Measurements from ENCODE around the gene CRYL1.

DNA sequence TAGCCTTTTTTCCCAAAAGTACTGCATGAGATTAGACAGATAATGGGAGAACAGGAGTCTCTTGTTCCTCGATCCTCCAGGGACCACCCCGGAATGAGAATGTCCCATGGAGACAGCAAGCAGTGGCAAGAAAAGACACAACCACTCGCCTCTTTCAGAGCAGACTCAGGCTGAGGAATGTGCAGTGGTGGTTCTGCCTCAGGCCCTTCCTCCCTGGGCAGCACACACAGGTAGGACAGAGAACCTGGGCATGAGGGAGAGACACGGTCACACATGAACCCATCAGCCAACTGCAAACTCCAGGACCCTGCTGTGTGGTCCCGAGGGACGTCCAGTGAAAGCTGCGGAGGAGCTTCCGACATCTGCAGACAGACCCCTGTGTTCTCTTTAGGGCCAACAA is 31.0 kb downstream of the CRYL1 start:
- TF ChIP-seq, protein P1, sequence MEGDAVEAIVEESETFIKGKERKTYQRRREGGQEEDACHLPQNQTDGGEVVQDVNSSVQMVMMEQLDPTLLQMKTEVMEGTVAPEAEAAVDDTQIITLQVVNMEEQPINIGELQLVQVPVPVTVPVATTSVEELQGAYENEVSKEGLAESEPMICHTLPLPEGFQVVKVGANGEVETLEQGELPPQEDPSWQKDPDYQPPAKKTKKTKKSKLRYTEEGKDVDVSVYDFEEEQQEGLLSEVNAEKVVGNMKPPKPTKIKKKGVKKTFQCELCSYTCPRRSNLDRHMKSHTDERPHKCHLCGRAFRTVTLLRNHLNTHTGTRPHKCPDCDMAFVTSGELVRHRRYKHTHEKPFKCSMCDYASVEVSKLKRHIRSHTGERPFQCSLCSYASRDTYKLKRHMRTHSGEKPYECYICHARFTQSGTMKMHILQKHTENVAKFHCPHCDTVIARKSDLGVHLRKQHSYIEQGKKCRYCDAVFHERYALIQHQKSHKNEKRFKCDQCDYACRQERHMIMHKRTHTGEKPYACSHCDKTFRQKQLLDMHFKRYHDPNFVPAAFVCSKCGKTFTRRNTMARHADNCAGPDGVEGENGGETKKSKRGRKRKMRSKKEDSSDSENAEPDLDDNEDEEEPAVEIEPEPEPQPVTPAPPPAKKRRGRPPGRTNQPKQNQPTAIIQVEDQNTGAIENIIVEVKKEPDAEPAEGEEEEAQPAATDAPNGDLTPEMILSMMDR (conservative IDR thresholded peaks at IDR 0.05): no peak
- TF ChIP-seq ZFX (IDR thresholded peaks at IDR 0.05): no peak

Data from C4-2B (cell line).